ENCODE data around the gene KLHL11.

KLHL11 gene

GRCh38 chr17:41901646-41902045 lies 36.4 kb upstream of the KLHL11 start:
- peaks cover 6% of the 10 kb centered on the region for H4K20me1 ChIP-seq (ENCODE audit: insufficient read depth, low read length, poor library complexity, severe bottlenecking)
- no peaks in the 10 kb centered on the region for H3K9me3 ChIP-seq (ENCODE audit: insufficient read depth, low read depth, low read length)
- TF ChIP-seq EZH2phosphoT487 (IDR thresholded peaks at IDR 0.05; ENCODE audit: borderline replicate concordance), result no peak
- TF ChIP-seq CTCF (conservative IDR thresholded peaks at IDR 0.05; ENCODE audit: low read length), result no peak

GRCh38 chr17:41896726-41897125 lies 31.5 kb upstream of the KLHL11 start:
- H3K4me2 ChIP-seq (ENCODE audit: low read depth, low read length, poor library complexity, severe bottlenecking), result no peak overlapping the region
- H2AFZ ChIP-seq (ENCODE audit: low read length), result no peak overlapping the region
- H3K9ac ChIP-seq (ENCODE audit: low read depth, low read length, poor library complexity, severe bottlenecking), result no peak overlapping the region
- TF ChIP-seq EZH2phosphoT487 (IDR thresholded peaks at IDR 0.05; ENCODE audit: borderline replicate concordance) (no peak), CTCF (conservative IDR thresholded peaks at IDR 0.05; ENCODE audit: low read length) (peak; percentile 24; the same call in 1 of the 2 replicates)
- H3F3A ChIP-seq (ENCODE audit: low read depth), result no peaks in the 10 kb centered on the region
- H3K4me1 ChIP-seq (ENCODE audit: insufficient read depth, low read length, poor library complexity, severe bottlenecking), result no peaks in the 10 kb centered on the region
- no peaks in the 10 kb centered on the region for H3K9me2 ChIP-seq (replicated peaks; ENCODE audit: low read depth, low read length)
- no peak overlapping the region for H3K4me3 ChIP-seq (ENCODE audit: low read length, poor library complexity, severe bottlenecking)
- peaks cover 93% of the 10 kb centered on the region; the same call in 1 of the 2 replicates for H3K36me3 ChIP-seq (ENCODE audit: insufficient read depth, low read length)
- no peaks in the 10 kb centered on the region for H3K9me3 ChIP-seq (ENCODE audit: insufficient read depth, low read depth, low read length)
- no peaks in the 10 kb centered on the region for H3K79me2 ChIP-seq (ENCODE audit: insufficient read depth, low read length)
- H3K27me3 ChIP-seq (ENCODE audit: insufficient read depth, low read length, poor library complexity, severe bottlenecking), result no peaks in the 10 kb centered on the region
- H4K20me1 ChIP-seq (ENCODE audit: insufficient read depth, low read length, poor library complexity, severe bottlenecking), result peaks cover 3% of the 10 kb centered on the region

More at GRCh38 chr17:41901646-41902045, 36.4 kb upstream of the KLHL11 start:
- H3K9me2 ChIP-seq (replicated peaks; ENCODE audit: low read depth, low read length), result no peaks in the 10 kb centered on the region
- peaks cover 86% of the 10 kb centered on the region; the same call in 1 of the 2 replicates for H3K36me3 ChIP-seq (ENCODE audit: insufficient read depth, low read length)
- no peaks in the 10 kb centered on the region for H3K27me3 ChIP-seq (ENCODE audit: insufficient read depth, low read length, poor library complexity, severe bottlenecking)
- no peak overlapping the region for H2AFZ ChIP-seq (ENCODE audit: low read length)
- H3K4me1 ChIP-seq (ENCODE audit: insufficient read depth, low read length, poor library complexity, severe bottlenecking), result no peaks in the 10 kb centered on the region
- no peaks in the 10 kb centered on the region for H3F3A ChIP-seq (ENCODE audit: low read depth)
- no peak overlapping the region for H3K9ac ChIP-seq (ENCODE audit: low read depth, low read length, poor library complexity, severe bottlenecking)
- no peaks in the 10 kb centered on the region for H3K79me2 ChIP-seq (ENCODE audit: insufficient read depth, low read length)
- H3K4me2 ChIP-seq (ENCODE audit: low read depth, low read length, poor library complexity, severe bottlenecking), result no peak overlapping the region
- H3K4me3 ChIP-seq (ENCODE audit: low read length, poor library complexity, severe bottlenecking), result no peak overlapping the region

GRCh38 chr17:41895617-41896016 lies 30.4 kb upstream of the KLHL11 start:
- H3K9me2 ChIP-seq (replicated peaks; ENCODE audit: low read depth, low read length), result no peaks in the 10 kb centered on the region
- no peaks in the 10 kb centered on the region for H3K9me3 ChIP-seq (ENCODE audit: insufficient read depth, low read depth, low read length)
- H3K4me2 ChIP-seq (ENCODE audit: low read depth, low read length, poor library complexity, severe bottlenecking), result no peak overlapping the region
- peaks cover 3% of the 10 kb centered on the region for H4K20me1 ChIP-seq (ENCODE audit: insufficient read depth, low read length, poor library complexity, severe bottlenecking)
- no peak overlapping the region for H3K4me3 ChIP-seq (ENCODE audit: low read length, poor library complexity, severe bottlenecking)
- peaks cover 90% of the 10 kb centered on the region; the same call in 1 of the 2 replicates for H3K36me3 ChIP-seq (ENCODE audit: insufficient read depth, low read length)
- H3K27me3 ChIP-seq (ENCODE audit: insufficient read depth, low read length, poor library complexity, severe bottlenecking), result no peaks in the 10 kb centered on the region
- TF ChIP-seq EZH2phosphoT487 (IDR thresholded peaks at IDR 0.05; ENCODE audit: borderline replicate concordance), result no peak
- no peak for TF ChIP-seq CTCF (conservative IDR thresholded peaks at IDR 0.05; ENCODE audit: low read length)
- no peaks in the 10 kb centered on the region for H3K4me1 ChIP-seq (ENCODE audit: insufficient read depth, low read length, poor library complexity, severe bottlenecking)
- H3K9ac ChIP-seq (ENCODE audit: low read depth, low read length, poor library complexity, severe bottlenecking), result no peak overlapping the region
- H2AFZ ChIP-seq (ENCODE audit: low read length), result no peak overlapping the region
- H3K79me2 ChIP-seq (ENCODE audit: insufficient read depth, low read length), result no peaks in the 10 kb centered on the region
- H3F3A ChIP-seq (ENCODE audit: low read depth), result no peaks in the 10 kb centered on the region

Data from Loucy (cell line).